ENCODE results near the gene OR6C1. TPM values are rescaled to one million over a fixed set of nuclear protein-coding genes. Genes with fewer than 3 reads are reported as not detected.
"Not testable (repeated sequence)": the region's sequence is repeated elsewhere in the genome, so short reads cannot be mapped to it uniquely, and the experiment has no call there.

The OR6C1 gene
- total RNA-seq, 1 experiment from 2014 or later, result not detected

DNA sequence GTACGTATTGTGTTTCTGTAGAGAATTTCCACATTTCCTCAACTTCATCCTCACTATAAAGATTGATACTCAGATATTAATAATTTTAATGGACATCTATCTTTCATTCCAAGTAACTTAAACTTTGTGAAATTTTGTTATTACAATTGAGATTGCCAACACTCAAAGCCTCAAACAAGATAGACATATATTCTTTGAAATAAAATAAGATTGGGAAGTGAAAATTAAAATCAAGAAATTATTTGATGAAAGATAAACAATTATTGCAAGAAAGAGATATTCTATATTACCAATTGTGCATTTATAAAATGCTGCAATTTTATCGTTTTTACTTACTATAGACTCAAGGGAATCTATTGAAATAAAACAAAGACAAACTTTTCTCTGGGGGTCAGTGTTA is 17.7 kb upstream of the OR6C1 start, which contains the start of gene OR6C6:
Gene OR6C6 (minus strand): TSS at position 101 of the 400 bp plus-strand sequence. CDS start 1,337 bp downstream, outside the sequence.
- Histone ChIP-seq H3K4me3 (ENCODE audit: low read depth, low read length, poor library complexity, severe bottlenecking) (no peak within 1 kb of the TSS), H3K9me3 (ENCODE audit: low read depth, low read length, poor library complexity, severe bottlenecking) (no peaks in the 10 kb centered on the region), H3K4me1 (ENCODE audit: insufficient read depth, low read length, poor library complexity, severe bottlenecking) (no peaks in the 10 kb centered on the region), H3K27ac (ENCODE audit: low read depth, low read length, poor library complexity, severe bottlenecking) (no peak within 1 kb of the TSS), H3K27me3 (replicated peaks; ENCODE audit: insufficient read depth, low read depth, low read length, poor library complexity) (peaks cover 42% of the 10 kb centered on the region), H3K36me3 (ENCODE audit: insufficient read depth, low read length, poor library complexity, severe bottlenecking) (no peaks in the 10 kb centered on the region)
- POLR2A ChIA-PET (ENCODE audit: low non-redundant PET), result no interaction called here
- CTCF ChIA-PET, result no interaction called here
- intact Hi-C loops (cut with micrococcal nuclease; ENCODE audit: unreplicated experiment), result no loop called here
- BruUV-seq (replicated peaks), result no TSS peak
- DNase-seq (ENCODE audit: low spot score), result no peak
- TF ChIP-seq EZH2 (IDR thresholded peaks at IDR 0.05; ENCODE audit: borderline replicate concordance, low read depth, low read length, poor library complexity, severe bottlenecking), result no peak
- TF ChIP-seq, protein P1, sequence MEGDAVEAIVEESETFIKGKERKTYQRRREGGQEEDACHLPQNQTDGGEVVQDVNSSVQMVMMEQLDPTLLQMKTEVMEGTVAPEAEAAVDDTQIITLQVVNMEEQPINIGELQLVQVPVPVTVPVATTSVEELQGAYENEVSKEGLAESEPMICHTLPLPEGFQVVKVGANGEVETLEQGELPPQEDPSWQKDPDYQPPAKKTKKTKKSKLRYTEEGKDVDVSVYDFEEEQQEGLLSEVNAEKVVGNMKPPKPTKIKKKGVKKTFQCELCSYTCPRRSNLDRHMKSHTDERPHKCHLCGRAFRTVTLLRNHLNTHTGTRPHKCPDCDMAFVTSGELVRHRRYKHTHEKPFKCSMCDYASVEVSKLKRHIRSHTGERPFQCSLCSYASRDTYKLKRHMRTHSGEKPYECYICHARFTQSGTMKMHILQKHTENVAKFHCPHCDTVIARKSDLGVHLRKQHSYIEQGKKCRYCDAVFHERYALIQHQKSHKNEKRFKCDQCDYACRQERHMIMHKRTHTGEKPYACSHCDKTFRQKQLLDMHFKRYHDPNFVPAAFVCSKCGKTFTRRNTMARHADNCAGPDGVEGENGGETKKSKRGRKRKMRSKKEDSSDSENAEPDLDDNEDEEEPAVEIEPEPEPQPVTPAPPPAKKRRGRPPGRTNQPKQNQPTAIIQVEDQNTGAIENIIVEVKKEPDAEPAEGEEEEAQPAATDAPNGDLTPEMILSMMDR (conservative IDR thresholded peaks at IDR 0.05; ENCODE audit: low read depth, low read length), result no peak

DNA sequence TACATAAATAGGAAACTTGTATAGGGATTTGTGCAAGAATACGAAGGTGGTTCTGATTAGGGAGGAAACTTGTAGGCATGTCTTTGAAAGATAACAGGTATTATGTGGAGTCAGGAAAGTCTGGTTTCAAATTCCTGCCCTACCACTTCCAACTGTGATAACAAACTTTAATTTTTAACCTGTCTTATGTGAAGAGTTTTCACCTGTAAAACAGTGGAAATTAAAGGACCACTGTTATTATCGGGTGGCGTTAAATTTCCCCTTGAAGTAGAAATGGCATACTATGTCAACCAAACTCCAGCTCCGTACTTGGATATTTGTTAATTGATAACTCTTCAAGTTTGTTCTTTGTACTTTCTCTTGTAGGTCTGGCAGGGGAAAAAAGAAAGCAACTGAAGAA is 6.1 kb downstream of the OR6C1 start:
- Histone ChIP-seq H3K4me3 (ENCODE audit: low read depth, low read length, poor library complexity, severe bottlenecking) (no peak overlapping the region), H3K9me3 (ENCODE audit: low read depth, low read length, poor library complexity, severe bottlenecking) (no peaks in the 10 kb centered on the region), H3K27me3 (replicated peaks; ENCODE audit: insufficient read depth, low read depth, low read length, poor library complexity) (peaks cover 35% of the 10 kb centered on the region), H3K27ac (ENCODE audit: low read depth, low read length, poor library complexity, severe bottlenecking) (no peak overlapping the region), H3K4me1 (ENCODE audit: insufficient read depth, low read length, poor library complexity, severe bottlenecking) (no peaks in the 10 kb centered on the region), H3K36me3 (ENCODE audit: insufficient read depth, low read length, poor library complexity, severe bottlenecking) (no peaks in the 10 kb centered on the region)
- ChIA-PET CTCF (no interaction called here), POLR2A (ENCODE audit: low non-redundant PET) (no interaction called here)
- no peak for DNase-seq (ENCODE audit: low spot score)
- no peak for TF ChIP-seq EZH2 (IDR thresholded peaks at IDR 0.05; ENCODE audit: borderline replicate concordance, low read depth, low read length, poor library complexity, severe bottlenecking)
- TF ChIP-seq, protein P1 (conservative IDR thresholded peaks at IDR 0.05; ENCODE audit: low read depth, low read length), result no peak
- intact Hi-C loops (cut with micrococcal nuclease; ENCODE audit: unreplicated experiment), result no loop called here
- no TSS peak for BruUV-seq (replicated peaks)

DNA sequence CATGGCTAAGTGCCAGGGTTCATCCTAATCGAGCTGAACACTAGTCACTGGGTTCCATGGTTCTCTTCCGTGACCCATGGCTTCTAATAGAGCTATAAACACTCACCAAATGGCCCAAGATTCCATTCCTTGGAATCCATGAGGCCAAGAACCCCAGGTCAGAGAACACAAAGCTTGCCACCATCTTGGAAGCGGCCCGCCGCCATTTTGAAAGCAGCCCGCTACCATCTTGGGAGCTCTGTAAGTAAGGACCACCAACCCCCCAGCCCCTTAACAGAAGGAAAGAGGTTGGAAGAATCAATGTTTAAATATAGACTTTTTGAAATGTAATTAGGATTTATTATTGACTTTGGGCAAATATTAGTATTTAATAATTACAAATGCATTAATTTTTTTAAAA is 11.7 kb downstream of the OR6C1 start:
- H3K4me1 ChIP-seq (ENCODE audit: insufficient read depth, low read length, poor library complexity, severe bottlenecking); H3K27ac ChIP-seq (ENCODE audit: low read depth, low read length, poor library complexity, severe bottlenecking); CTCF ChIA-PET; H3K4me3 ChIP-seq (ENCODE audit: low read depth, low read length, poor library complexity, severe bottlenecking); BruUV-seq (replicated peaks); intact Hi-C loops (cut with micrococcal nuclease; ENCODE audit: unreplicated experiment); POLR2A ChIA-PET (ENCODE audit: low non-redundant PET); DNase-seq (ENCODE audit: low spot score); H3K9me3 ChIP-seq (ENCODE audit: low read depth, low read length, poor library complexity, severe bottlenecking); H3K36me3 ChIP-seq (ENCODE audit: insufficient read depth, low read length, poor library complexity, severe bottlenecking): not testable (repeated sequence)
- H3K27me3 ChIP-seq (replicated peaks; ENCODE audit: insufficient read depth, low read depth, low read length, poor library complexity), result peaks cover 72% of the 10 kb centered on the region

DNA sequence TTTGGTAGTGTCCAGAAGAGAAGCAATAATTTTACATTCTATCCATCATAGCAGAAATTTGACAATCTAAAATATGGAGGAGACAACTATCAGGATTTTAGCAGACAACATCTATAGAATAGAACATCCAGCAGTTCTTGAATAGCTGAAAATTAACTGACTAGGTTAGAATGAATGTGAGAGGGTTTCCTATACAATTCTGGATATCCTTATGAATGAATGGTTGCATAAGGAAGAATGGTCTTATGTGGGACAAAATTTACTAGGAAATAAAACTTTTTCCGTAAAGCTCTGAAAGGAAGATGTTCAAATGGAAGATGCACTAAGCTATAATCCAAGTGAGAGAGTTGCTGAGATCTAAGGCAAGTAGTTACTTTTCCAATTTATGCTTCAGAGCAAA is 16.3 kb downstream of the OR6C1 start, which contains the start of gene OR6C3:
Gene OR6C3 (plus strand): TSS at position 301 of the 400 bp plus-strand sequence. CDS start 955 bp downstream, outside the sequence.
- Histone ChIP-seq H3K9me3 (ENCODE audit: low read depth, low read length, poor library complexity, severe bottlenecking) (no peaks in the 10 kb centered on the region), H3K27me3 (replicated peaks; ENCODE audit: insufficient read depth, low read depth, low read length, poor library complexity) (peaks cover 62% of the 10 kb centered on the region), H3K27ac (ENCODE audit: low read depth, low read length, poor library complexity, severe bottlenecking) (no peak within 1 kb of the TSS), H3K4me3 (ENCODE audit: low read depth, low read length, poor library complexity, severe bottlenecking) (no peak within 1 kb of the TSS), H3K36me3 (ENCODE audit: insufficient read depth, low read length, poor library complexity, severe bottlenecking) (no peaks in the 10 kb centered on the region), H3K4me1 (ENCODE audit: insufficient read depth, low read length, poor library complexity, severe bottlenecking) (no peaks in the 10 kb centered on the region)
- POLR2A ChIA-PET (ENCODE audit: low non-redundant PET), result no interaction called here
- no TSS peak for BruUV-seq (replicated peaks)
- no peak for DNase-seq (ENCODE audit: low spot score)
- intact Hi-C loops (cut with micrococcal nuclease; ENCODE audit: unreplicated experiment), result no loop called here
- CTCF ChIA-PET, result no interaction called here
- TF ChIP-seq, protein P1 (conservative IDR thresholded peaks at IDR 0.05; ENCODE audit: low read depth, low read length), result no peak
- TF ChIP-seq EZH2 (IDR thresholded peaks at IDR 0.05; ENCODE audit: borderline replicate concordance, low read depth, low read length, poor library complexity, severe bottlenecking), result no peak
